Measurements from ENCODE around the gene CBX4. TPM values are rescaled to one million over a fixed set of nuclear protein-coding genes. Genes with fewer than 3 reads are reported as not detected.

The CBX4 gene
- polyA plus RNA-seq, 2 donors: 10.7 to 15.8 TPM

- H3K36me3 ChIP-seq (ENCODE audit: control insufficient read depth in 2 of 2, insufficient read depth in 2 of 2, low read length in 1 of 2): no peaks in the 10 kb centered on the region
- peaks cover 9 to 24% of the 10 kb centered on the region in 2 donors for H3K4me1 ChIP-seq (ENCODE audit: control insufficient read depth in 2 of 2, insufficient read depth in 2 of 2, low read length in 1 of 2)
- peaks cover 0 to 60% of the 10 kb centered on the region in 2 donors for H3K27me3 ChIP-seq (ENCODE audit: control insufficient read depth in 1 of 2, insufficient read depth in 2 of 2, low read length in 2 of 2)
- H3K4me3 ChIP-seq (ENCODE audit: low read depth in 1 of 2, low read length in 2 of 2): peak overlapping the region; percentile 28 to 33
- 14 to 17% methylated on average over 38 to 43 of the region's 43 CpGs for WGBS, 2 donors
- H3K9me3 ChIP-seq (ENCODE audit: control insufficient read depth in 2 of 2, insufficient read depth in 1 of 2, low read depth in 1 of 2, low read length in 1 of 2): no peaks in the 10 kb centered on the region
- peak overlapping the region in 1 of 2 donors; percentile 60 for H3K27ac ChIP-seq (ENCODE audit: low read depth in 2 of 2, low read length in 1 of 2)
Measured at GRCh38 chr17:79814127-79814973, 24.9 kb downstream of the CBX4 start.

DNA sequence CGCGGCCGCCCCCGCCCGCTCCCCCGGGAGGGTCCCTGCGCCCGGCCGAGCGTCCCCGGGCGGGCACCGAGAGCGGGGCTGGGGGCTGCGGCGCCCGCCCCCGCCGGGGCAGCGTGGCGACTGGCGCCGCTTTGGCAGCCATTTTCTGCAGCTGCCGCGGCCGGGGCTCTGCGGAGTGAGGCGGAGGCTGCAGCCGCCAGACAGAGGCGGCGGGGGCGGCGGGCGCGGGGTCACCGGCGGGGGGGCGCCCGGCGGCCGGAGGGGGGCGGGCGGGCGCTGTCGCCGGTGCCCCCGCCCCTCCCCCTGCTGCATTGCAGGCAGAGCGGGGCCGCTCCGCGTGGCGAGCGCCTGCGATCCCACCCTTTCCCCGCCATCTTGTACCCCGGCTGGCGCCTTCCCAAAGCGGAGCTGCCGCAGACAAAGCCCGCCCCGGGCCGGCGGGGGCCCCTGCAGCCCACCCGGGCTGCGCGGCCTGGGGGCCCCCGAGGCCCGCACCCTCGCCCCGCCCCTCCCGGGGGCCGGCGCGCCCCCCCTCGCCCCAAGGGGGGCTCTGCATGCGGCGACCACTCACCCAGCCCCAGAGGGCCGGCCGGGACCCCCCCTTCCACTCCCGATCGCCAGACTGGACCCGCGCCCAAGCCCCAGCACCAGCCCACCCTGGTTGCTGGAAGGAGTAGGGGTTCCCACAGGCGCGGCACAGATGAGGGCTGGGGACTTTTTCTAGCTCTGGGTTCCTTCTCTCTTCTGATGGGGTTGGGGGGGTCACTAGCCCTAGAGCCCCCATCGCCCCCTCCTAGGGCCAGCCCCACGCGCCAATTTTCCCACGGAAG is 25.7 kb downstream of the CBX4 start:
- no peak overlapping the region for H3K27ac ChIP-seq (ENCODE audit: low read depth in 2 of 2, low read length in 1 of 2)
- WGBS, 2 donors: 2 to 3% methylated on average over 24 to 88 of the region's 89 CpGs
- H3K4me1 ChIP-seq (ENCODE audit: control insufficient read depth in 2 of 2, insufficient read depth in 2 of 2, low read length in 1 of 2): peaks cover 9 to 25% of the 10 kb centered on the region in 2 donors
- peak overlapping the region in 1 of 2 donors; percentile 50 for H3K4me3 ChIP-seq (ENCODE audit: low read depth in 1 of 2, low read length in 2 of 2)
- H3K27me3 ChIP-seq (ENCODE audit: control insufficient read depth in 1 of 2, insufficient read depth in 2 of 2, low read length in 2 of 2): peaks cover 0 to 64% of the 10 kb centered on the region in 2 donors
- H3K36me3 ChIP-seq (ENCODE audit: control insufficient read depth in 2 of 2, insufficient read depth in 2 of 2, low read length in 1 of 2): no peaks in the 10 kb centered on the region
- H3K9me3 ChIP-seq (ENCODE audit: control insufficient read depth in 2 of 2, insufficient read depth in 1 of 2, low read depth in 1 of 2, low read length in 1 of 2): no peaks in the 10 kb centered on the region

GRCh38 chr17:79812353-79813258 is 26.6 kb downstream of the CBX4 start:
- Histone ChIP-seq H3K36me3 (ENCODE audit: control insufficient read depth in 2 of 2, insufficient read depth in 2 of 2, low read length in 1 of 2) (no peaks in the 10 kb centered on the region), H3K4me3 (ENCODE audit: low read depth in 1 of 2, low read length in 2 of 2) (peak overlapping the region; percentile 27 to 50), H3K9me3 (ENCODE audit: control insufficient read depth in 2 of 2, insufficient read depth in 1 of 2, low read depth in 1 of 2, low read length in 1 of 2) (no peaks in the 10 kb centered on the region), H3K27me3 (ENCODE audit: control insufficient read depth in 1 of 2, insufficient read depth in 2 of 2, low read length in 2 of 2) (peaks cover 5 to 72% of the 10 kb centered on the region in 2 donors), H3K4me1 (ENCODE audit: control insufficient read depth in 2 of 2, insufficient read depth in 2 of 2, low read length in 1 of 2) (peaks cover 9 to 25% of the 10 kb centered on the region in 2 donors), H3K27ac (ENCODE audit: low read depth in 2 of 2, low read length in 1 of 2) (no peak overlapping the region)
- WGBS, 2 donors: 4 to 7% methylated on average over 67 to 72 of the region's 72 CpGs

GRCh38 chr17:79811868-79812352 is 27.3 kb downstream of the CBX4 start:
- Histone ChIP-seq H3K27ac (ENCODE audit: low read depth in 2 of 2, low read length in 1 of 2) (no peak overlapping the region), H3K36me3 (ENCODE audit: control insufficient read depth in 2 of 2, insufficient read depth in 2 of 2, low read length in 1 of 2) (no peaks in the 10 kb centered on the region), H3K9me3 (ENCODE audit: control insufficient read depth in 2 of 2, insufficient read depth in 1 of 2, low read depth in 1 of 2, low read length in 1 of 2) (no peaks in the 10 kb centered on the region), H3K4me1 (ENCODE audit: control insufficient read depth in 2 of 2, insufficient read depth in 2 of 2, low read length in 1 of 2) (peaks cover 9 to 25% of the 10 kb centered on the region in 2 donors), H3K4me3 (ENCODE audit: low read depth in 1 of 2, low read length in 2 of 2) (no peak overlapping the region), H3K27me3 (ENCODE audit: control insufficient read depth in 1 of 2, insufficient read depth in 2 of 2, low read length in 2 of 2) (peaks cover 5 to 75% of the 10 kb centered on the region in 2 donors)
- WGBS, 2 donors: 7 to 12% methylated on average over 20 of the region's 20 CpGs

- no peak overlapping the region for H3K4me3 ChIP-seq (ENCODE audit: low read depth in 1 of 2, low read length in 2 of 2)
- H3K9me3 ChIP-seq (ENCODE audit: control insufficient read depth in 2 of 2, insufficient read depth in 1 of 2, low read depth in 1 of 2, low read length in 1 of 2): no peaks in the 10 kb centered on the region
- H3K27me3 ChIP-seq (ENCODE audit: control insufficient read depth in 1 of 2, insufficient read depth in 2 of 2, low read length in 2 of 2): peaks cover 5 to 78% of the 10 kb centered on the region in 2 donors
- WGBS, 2 donors: 3% methylated on average over 56 to 66 of the region's 66 CpGs
- H3K27ac ChIP-seq (ENCODE audit: low read depth in 2 of 2, low read length in 1 of 2): no peak overlapping the region
- no peaks in the 10 kb centered on the region for H3K36me3 ChIP-seq (ENCODE audit: control insufficient read depth in 2 of 2, insufficient read depth in 2 of 2, low read length in 1 of 2)
- peaks cover 9 to 25% of the 10 kb centered on the region in 2 donors for H3K4me1 ChIP-seq (ENCODE audit: control insufficient read depth in 2 of 2, insufficient read depth in 2 of 2, low read length in 1 of 2)
Measured at GRCh38 chr17:79811011-79811867, 28.0 kb downstream of the CBX4 start.

GRCh38 chr17:79810130-79811010 is 28.9 kb downstream of the CBX4 start:
- 1 to 2% methylated on average over 66 to 79 of the region's 79 CpGs for WGBS, 2 donors

DNA sequence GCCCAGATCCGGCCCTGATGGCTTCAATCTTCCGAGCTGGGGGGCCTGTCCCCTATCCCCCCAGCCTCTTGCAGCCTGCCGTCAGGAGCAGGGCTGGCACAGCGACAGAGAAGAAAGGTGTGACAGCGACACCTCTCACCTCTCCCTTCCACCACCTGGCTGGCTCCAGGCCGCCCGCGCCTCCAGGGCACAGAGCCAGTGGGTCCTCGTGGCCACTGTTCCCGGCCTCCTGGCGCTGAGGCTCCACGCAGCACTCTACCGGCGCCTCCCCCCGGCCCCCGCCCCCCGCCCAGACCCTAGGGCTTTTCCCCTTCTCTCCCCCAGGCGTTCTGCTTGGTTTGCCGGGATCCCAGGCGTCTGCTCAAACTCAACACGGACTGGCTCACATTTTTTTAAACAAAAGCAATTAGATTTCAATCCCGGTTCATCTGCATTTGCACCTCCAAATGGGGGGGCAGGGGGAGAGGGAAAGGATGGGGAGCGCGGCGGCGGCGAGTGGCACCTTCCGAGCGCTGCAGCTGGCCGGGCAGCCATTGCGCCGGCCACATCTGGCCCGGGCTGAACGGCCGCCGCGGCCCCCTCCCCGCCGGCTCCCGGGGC is 29.6 kb downstream of the CBX4 start:
- peaks cover 5 to 69% of the 10 kb centered on the region in 2 donors for H3K27me3 ChIP-seq (ENCODE audit: control insufficient read depth in 1 of 2, insufficient read depth in 2 of 2, low read length in 2 of 2)
- 3 to 4% methylated on average over 37 to 40 of the region's 40 CpGs for WGBS, 2 donors
- H3K36me3 ChIP-seq (ENCODE audit: control insufficient read depth in 2 of 2, insufficient read depth in 2 of 2, low read length in 1 of 2): no peaks in the 10 kb centered on the region
- H3K4me1 ChIP-seq (ENCODE audit: control insufficient read depth in 2 of 2, insufficient read depth in 2 of 2, low read length in 1 of 2): peaks cover 3 to 16% of the 10 kb centered on the region in 2 donors
- H3K27ac ChIP-seq (ENCODE audit: low read depth in 2 of 2, low read length in 1 of 2): no peak overlapping the region
- H3K4me3 ChIP-seq (ENCODE audit: low read depth in 1 of 2, low read length in 2 of 2): peak overlapping the region in 1 of 2 donors; percentile 29
- H3K9me3 ChIP-seq (ENCODE audit: control insufficient read depth in 2 of 2, insufficient read depth in 1 of 2, low read depth in 1 of 2, low read length in 1 of 2): no peaks in the 10 kb centered on the region

More at GRCh38 chr17:79810130-79811010, 28.9 kb downstream of the CBX4 start:
- H3K27ac ChIP-seq (ENCODE audit: low read depth in 2 of 2, low read length in 1 of 2): no peak overlapping the region
- peaks cover 9 to 22% of the 10 kb centered on the region in 2 donors for H3K4me1 ChIP-seq (ENCODE audit: control insufficient read depth in 2 of 2, insufficient read depth in 2 of 2, low read length in 1 of 2)
- H3K36me3 ChIP-seq (ENCODE audit: control insufficient read depth in 2 of 2, insufficient read depth in 2 of 2, low read length in 1 of 2): no peaks in the 10 kb centered on the region
- peaks cover 5 to 71% of the 10 kb centered on the region in 2 donors for H3K27me3 ChIP-seq (ENCODE audit: control insufficient read depth in 1 of 2, insufficient read depth in 2 of 2, low read length in 2 of 2)
- no peaks in the 10 kb centered on the region for H3K9me3 ChIP-seq (ENCODE audit: control insufficient read depth in 2 of 2, insufficient read depth in 1 of 2, low read depth in 1 of 2, low read length in 1 of 2)
- H3K4me3 ChIP-seq (ENCODE audit: low read depth in 1 of 2, low read length in 2 of 2): peak overlapping the region in 1 of 2 donors; percentile 29

All from esophagus (tissue), 2 donors.